Activated T-helper 1 cell treated with anti-CD3 and anti-CD28 coated beads, Interleukin-12 subunit alpha, Interleukin-12 subunit beta, Interleukin-2, Interleukin-4 antibody, amounts not matched to agents 30 ng/mL and 10 ng/mL and 1 ng/mL, durations not matched to agents 14 hours and 24 hours and 36 hours (primary cell): ENCODE measurements around the gene AKR1B15. TPM values are rescaled to one million over a fixed set of nuclear protein-coding genes. Genes with fewer than 3 reads are reported as not detected.
"Not testable (repeated sequence)": the region's sequence is repeated elsewhere in the genome, so short reads cannot be mapped to it uniquely, and the experiment has no call there.

Experiments used
- DNase-seq: peaks from one replicate; pipeline ENCODE4 v3.0.0; 2021; ENCODE audit warnings: low spot score
- H3K27ac Mint-ChIP-seq: one replicate; pipeline ENCODE4 v1.8.0; 2021; ENCODE audit warnings: mild to moderate bottlenecking, mixed read lengths
- H3K27me3 Mint-ChIP-seq: one replicate; pipeline ENCODE4 v1.8.0; 2022; ENCODE audit warnings: mild to moderate bottlenecking, moderate library complexity, mixed read lengths; ENCODE audit not compliant: insufficient read depth
- H3K36me3 Mint-ChIP-seq: one replicate; pipeline ENCODE4 v1.8.0; 2021; ENCODE audit warnings: low read depth, mixed read lengths
- H3K4me1 Mint-ChIP-seq: one replicate; pipeline ENCODE4 v1.8.0; 2021; ENCODE audit warnings: low read depth, mixed read lengths
- H3K4me3 Mint-ChIP-seq: one replicate; pipeline ENCODE4 v1.8.0; 2021; ENCODE audit warnings: mild to moderate bottlenecking, moderate library complexity, mixed read lengths
- H3K9me3 Mint-ChIP-seq: one replicate; pipeline ENCODE4 v1.8.0; 2021; ENCODE audit warnings: mixed read lengths
- intact Hi-C: fragments of 100-400 bp; cut with micrococcal nuclease; formaldehyde crosslinking; loops from one replicate; pipeline ENCODE4 v1.15.1; 2024
- total RNA-seq: library from RNA; stranded (reverse); gene quantifications from 2 replicates; pipeline ENCODE4 v1.2.3, GENCODE V29; 2022

The AKR1B15 gene
- total RNA-seq, 1 donor from 2014 or later, result not detected

DNA sequence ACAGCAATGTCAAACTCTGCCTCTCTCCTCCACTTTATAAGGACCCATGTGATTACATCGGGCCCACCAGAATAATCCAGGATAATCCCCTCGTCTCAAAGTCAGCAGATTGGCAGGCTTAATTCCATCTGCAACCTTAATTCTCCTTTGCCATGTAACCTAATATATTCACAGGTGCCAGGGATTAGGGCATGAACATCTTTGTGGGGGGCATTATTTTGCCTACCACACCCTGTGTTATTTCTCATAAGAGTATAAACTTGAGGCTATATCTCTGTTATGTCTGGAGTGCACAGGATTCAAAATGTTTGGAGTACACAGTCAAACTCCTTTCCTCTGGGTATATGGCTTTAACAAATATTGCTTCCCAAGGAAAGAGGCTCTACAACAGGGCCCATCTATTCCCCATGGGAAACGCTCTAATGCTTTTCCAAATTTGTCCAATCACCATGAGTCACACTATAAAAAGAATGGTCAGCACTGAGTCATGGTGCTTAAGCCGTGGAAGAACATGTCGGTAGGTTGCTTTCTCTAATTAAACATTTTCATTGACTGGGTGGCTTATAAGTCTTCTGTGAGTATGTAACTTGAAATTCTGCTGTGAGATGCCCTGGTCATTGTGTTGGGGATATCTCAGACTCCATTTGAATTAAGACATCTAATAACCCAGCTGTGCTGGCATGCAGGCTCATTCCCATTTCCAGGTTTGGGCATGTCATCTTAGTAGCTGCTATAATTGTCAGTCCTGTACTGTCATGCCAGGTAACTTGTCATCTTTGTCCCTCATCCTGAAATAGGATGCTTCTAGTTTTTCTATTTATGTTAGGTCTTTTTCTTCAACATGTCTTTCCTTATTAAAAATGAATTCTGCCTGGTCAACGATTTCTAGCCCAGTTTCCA is 33.1 kb upstream of the AKR1B15 start:
- Mint-ChIP-seq H3K4me1 (peaks cover 16% of the 10 kb centered on the region), H3K4me3 (no peak overlapping the region), H3K27me3 (peaks cover 12% of the 10 kb centered on the region), H3K36me3 (no peaks in the 10 kb centered on the region), H3K27ac (no peak overlapping the region), H3K9me3 (no peaks in the 10 kb centered on the region)
- DNase-seq, result no peak
- intact Hi-C loops, result loop anchor here (2.0 kb wide), 2 partner anchors 31 to 199 kb away; partner anchors contain the start of gene SLC35B4

DNA sequence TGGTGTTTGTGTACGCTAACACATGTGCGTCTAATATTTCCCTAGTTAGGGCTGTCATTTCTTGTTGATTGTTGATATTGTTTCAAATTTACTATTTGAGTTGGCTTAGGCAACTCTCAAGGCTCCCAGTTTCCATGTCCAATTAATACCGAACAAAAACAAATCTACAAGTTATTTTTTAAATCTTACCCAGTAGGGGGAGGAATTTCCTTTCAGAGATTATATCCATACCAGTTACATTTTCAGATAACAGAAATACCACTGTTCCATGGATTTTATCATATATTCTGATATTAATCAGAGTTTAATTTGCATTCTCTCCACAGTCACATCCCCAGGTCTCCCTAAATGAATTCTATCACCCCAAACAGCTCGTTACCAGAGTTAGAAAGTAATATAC is 28.8 kb upstream of the AKR1B15 start:
- Mint-ChIP-seq H3K4me3 (no peak overlapping the region), H3K27ac (no peak overlapping the region), H3K36me3 (no peaks in the 10 kb centered on the region), H3K4me1 (no peaks in the 10 kb centered on the region), H3K9me3 (no peaks in the 10 kb centered on the region), H3K27me3 (peaks cover 18% of the 10 kb centered on the region)
- intact Hi-C loops, result no loop called here
- DNase-seq, result no peak

DNA sequence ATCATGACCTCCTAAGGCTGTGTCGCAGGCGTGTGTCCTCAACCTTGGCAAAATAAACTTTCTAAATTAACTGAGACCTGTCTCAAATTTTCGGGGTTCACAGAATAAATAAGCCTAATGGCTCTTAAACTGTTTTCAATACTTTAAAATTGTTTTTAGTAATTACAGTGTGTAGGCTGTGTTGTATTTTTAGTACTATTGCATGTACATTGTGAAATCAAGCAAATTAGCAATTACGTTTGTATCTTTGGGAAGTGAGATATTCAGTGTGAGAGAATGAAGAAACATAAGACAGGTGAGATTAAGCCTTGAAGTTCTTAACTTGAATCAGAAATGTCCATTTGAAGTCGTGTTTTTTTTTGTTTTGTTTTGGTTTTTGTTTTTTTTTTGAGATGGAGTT is 26.3 kb upstream of the AKR1B15 start:
- Mint-ChIP-seq H3K36me3 (no peaks in the 10 kb centered on the region), H3K9me3 (no peaks in the 10 kb centered on the region), H3K4me1 (no peaks in the 10 kb centered on the region), H3K27me3 (peaks cover 18% of the 10 kb centered on the region), H3K4me3 (no peak overlapping the region), H3K27ac (no peak overlapping the region)
- intact Hi-C loops, result no loop called here
- DNase-seq, result no peak

DNA sequence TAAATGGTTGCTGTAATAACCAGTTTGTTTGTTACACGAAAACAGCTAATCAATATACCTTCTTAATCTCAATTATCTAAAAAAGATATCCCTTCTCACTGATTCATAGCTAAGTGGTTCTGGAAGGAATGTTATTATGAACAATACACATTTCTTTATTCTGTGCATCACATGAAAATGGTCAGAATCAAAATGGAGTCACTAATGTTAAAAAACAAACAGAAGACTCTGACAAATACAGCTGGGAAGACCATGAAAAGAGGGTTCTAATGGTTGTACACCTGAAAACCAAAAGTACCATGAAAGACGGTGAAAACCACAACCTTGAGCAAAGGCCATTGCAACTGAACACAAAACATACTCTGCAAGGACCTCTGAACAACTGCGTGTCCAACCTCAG is 23.5 kb upstream of the AKR1B15 start:
- H3K9me3 Mint-ChIP-seq, H3K36me3 Mint-ChIP-seq, intact Hi-C loops, DNase-seq, H3K27ac Mint-ChIP-seq, H3K4me1 Mint-ChIP-seq, H3K4me3 Mint-ChIP-seq: not testable (repeated sequence)
- peaks cover 13% of the 10 kb centered on the region for H3K27me3 Mint-ChIP-seq

DNA sequence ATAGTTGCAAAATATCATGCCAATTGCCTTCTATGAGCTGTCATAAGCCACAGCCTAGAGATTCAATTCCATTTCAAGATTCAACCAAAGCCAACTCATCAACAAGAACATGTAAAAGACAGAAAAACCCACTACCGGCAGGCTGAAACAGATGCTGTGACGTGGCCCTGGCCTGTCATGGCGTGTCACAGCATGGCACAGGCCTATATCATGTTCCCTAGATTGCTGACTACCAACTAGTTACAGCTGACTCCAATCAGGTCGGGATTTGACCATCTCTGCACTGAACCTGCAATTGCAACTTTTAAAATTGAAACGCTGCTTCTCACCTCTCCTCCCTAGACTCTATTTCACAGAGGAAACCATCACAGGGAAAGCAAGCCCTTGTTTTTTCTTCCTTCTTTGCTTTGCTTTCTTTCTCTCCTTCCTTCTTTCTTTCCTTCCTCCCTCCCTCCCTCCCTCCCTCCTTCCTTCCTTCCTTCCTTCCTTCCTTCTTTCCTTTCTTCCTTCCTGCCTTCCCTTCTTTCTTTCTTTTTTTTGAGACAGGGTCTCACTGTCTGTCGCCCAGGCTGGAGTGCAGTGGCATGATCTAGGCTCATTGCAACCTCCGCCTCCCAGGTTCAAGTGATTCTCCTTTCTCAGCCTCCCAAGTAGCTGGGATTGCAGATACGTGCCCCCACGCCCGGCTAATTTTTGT is 22.2 kb upstream of the AKR1B15 start:
- H3K4me3 Mint-ChIP-seq, DNase-seq, H3K9me3 Mint-ChIP-seq, H3K4me1 Mint-ChIP-seq, H3K36me3 Mint-ChIP-seq, H3K27ac Mint-ChIP-seq, intact Hi-C loops: not testable (repeated sequence)
- peaks cover 13% of the 10 kb centered on the region for H3K27me3 Mint-ChIP-seq

DNA sequence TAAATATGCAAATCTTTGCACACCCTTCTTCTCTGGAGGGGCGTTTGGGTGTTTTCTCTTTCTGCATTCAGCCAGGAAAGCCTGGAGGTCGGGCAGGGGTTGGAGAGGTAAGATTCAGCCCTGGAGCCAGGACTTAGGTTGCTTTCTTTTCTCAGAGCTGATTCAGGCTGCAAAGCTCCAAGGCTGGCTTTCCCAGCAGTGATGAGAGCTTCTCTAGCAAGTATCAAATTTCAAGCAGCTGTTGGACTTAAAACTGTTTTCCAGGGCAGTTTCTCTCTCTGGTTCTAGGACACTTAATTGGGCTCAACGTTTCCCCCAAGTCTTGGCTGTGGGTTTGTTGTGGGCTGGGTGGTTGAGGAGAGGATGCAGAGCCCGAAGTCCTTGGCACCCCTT is 20.9 kb upstream of the AKR1B15 start:
- DNase-seq, result no peak
- intact Hi-C loops, result no loop called here
- H3K27me3 Mint-ChIP-seq, result peaks cover 10% of the 10 kb centered on the region
- H3K4me1 Mint-ChIP-seq, result no peaks in the 10 kb centered on the region
- no peak overlapping the region for H3K4me3 Mint-ChIP-seq
- H3K36me3 Mint-ChIP-seq, result no peaks in the 10 kb centered on the region
- H3K27ac Mint-ChIP-seq, result no peak overlapping the region
- H3K9me3 Mint-ChIP-seq, result no peaks in the 10 kb centered on the region

DNA sequence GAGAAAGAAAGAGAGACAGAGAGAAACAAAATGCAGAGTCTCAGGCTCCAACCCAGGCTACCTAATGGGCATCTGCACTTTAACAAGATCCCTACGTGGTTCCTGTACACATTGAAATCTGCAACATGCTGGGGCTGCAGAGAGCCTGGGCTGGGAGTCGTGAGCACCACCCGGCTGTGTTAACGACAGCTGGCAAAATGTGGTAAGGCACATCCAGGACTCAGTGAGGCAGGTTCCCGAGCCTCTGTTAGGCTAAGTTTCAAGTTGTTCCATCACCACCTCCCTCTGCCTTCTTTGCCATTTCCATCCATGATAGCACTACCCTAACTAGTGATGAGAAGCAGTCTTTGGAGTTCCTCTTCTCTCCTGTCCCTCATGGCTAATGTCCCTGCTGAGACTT is 20.2 kb upstream of the AKR1B15 start:
- Mint-ChIP-seq H3K36me3 (no peaks in the 10 kb centered on the region), H3K9me3 (no peaks in the 10 kb centered on the region), H3K4me1 (no peaks in the 10 kb centered on the region), H3K27ac (no peak overlapping the region), H3K27me3 (peaks cover 10% of the 10 kb centered on the region), H3K4me3 (no peak overlapping the region)
- intact Hi-C loops, result no loop called here
- DNase-seq, result no peak

DNA sequence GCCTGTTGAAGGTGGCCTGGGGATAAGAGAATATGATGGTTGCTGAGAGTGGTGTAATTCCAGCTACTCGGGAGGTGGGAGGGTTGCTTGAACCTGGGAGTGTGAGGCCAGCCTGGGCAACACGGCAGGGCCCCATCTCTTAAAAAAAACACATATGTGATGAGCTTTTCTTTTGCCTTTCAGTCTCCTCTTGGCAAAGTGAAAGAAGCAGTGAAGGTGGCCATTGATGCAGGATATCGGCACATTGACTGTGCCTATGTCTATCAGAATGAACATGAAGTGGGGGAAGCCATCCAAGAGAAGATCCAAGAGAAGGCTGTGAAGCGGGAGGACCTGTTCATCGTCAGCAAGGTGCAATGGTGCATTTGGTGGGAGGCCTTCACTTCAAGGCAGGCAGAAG is 18.4 kb upstream of the AKR1B15 start:
- peaks cover 8% of the 10 kb centered on the region for H3K27me3 Mint-ChIP-seq
- intact Hi-C loops, result no loop called here
- no peaks in the 10 kb centered on the region for H3K36me3 Mint-ChIP-seq
- no peaks in the 10 kb centered on the region for H3K4me1 Mint-ChIP-seq
- no peak overlapping the region for H3K27ac Mint-ChIP-seq
- DNase-seq, result no peak
- no peak overlapping the region for H3K4me3 Mint-ChIP-seq
- H3K9me3 Mint-ChIP-seq, result no peaks in the 10 kb centered on the region

DNA sequence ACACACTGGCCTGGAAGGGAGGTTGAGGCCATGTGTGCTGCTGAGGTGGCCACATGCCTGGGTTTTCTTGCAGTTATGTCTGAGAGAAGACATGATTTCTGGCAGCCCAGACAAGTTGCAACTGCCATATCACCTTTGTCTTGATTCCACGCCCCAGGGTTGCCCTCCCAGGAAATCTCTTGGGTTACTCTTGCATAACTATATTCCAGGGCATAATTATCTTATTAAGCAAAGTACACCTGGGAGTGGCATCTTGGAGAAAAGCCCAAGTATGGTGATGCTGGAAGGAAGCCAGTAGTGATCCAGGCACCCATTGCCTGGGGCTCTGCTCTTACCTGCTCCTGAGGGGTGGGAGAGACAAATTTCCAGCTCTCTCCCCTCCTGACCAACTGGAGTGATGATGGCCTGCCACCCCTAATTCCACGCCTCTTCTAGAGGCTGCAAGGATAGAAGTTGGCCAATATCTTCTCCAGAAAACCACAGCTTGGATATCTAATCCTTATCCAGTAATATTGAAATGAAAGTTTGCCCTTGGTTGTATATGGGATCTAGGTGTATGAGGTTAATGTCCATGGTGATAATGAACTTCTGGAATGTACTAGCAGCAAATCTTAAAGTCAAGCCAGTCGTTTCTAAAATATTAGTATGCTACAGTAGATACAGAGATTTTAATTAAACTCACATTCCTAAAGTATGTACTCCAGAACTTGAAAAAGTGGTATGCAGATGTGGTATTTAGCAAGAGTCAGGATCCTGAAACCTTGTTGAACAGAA is 16.5 kb upstream of the AKR1B15 start:
- Mint-ChIP-seq H3K4me1 (no peaks in the 10 kb centered on the region), H3K27me3 (peaks cover 8% of the 10 kb centered on the region), H3K27ac (no peak overlapping the region), H3K9me3 (no peaks in the 10 kb centered on the region), H3K36me3 (no peaks in the 10 kb centered on the region), H3K4me3 (no peak overlapping the region)
- intact Hi-C loops, result no loop called here
- no peak for DNase-seq

DNA sequence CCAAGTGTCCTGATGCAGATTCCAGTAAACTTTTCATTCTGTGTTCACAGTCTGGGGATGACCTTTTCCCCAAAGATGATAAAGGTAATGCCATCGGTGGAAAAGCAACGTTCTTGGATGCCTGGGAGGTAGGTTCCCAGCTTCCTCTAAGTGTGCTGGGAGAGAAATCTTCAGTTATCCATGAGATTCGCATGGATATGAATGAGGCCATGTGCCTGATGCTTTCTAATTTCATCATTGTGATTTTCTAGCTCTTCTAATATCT is 16.0 kb upstream of the AKR1B15 start:
- Mint-ChIP-seq H3K27me3 (peaks cover 8% of the 10 kb centered on the region), H3K27ac (no peak overlapping the region), H3K4me3 (no peak overlapping the region), H3K9me3 (no peaks in the 10 kb centered on the region), H3K4me1 (no peaks in the 10 kb centered on the region), H3K36me3 (no peaks in the 10 kb centered on the region)
- intact Hi-C loops, result no loop called here
- no peak for DNase-seq

DNA sequence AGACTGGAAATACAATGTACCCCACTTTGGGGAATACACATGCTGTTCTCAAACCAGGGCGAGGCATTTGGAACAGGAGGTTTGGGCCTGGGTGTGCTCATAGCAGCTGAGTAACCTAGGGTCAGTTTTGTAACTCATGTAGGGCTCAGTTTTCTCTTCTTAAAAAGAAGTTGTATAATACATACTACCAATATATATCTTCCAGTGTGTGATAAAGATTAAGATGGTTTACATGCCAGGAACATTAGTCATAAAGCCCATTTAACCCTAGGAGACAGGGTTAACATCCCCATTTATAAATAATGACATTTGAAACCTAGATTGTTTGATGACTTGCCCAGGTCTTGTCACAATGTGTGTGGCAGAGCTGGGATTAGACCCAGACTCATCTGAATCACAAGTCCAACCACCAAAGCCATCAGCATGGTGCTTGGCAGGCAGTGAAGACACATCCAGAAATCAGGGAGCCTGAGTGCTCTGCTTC is 15.6 kb upstream of the AKR1B15 start:
- intact Hi-C loops, result no loop called here
- DNase-seq, result no peak
- no peaks in the 10 kb centered on the region for H3K36me3 Mint-ChIP-seq
- peaks cover 8% of the 10 kb centered on the region for H3K27me3 Mint-ChIP-seq
- H3K4me3 Mint-ChIP-seq, result no peak overlapping the region
- no peaks in the 10 kb centered on the region for H3K4me1 Mint-ChIP-seq
- H3K9me3 Mint-ChIP-seq, result no peaks in the 10 kb centered on the region
- no peak overlapping the region for H3K27ac Mint-ChIP-seq

DNA sequence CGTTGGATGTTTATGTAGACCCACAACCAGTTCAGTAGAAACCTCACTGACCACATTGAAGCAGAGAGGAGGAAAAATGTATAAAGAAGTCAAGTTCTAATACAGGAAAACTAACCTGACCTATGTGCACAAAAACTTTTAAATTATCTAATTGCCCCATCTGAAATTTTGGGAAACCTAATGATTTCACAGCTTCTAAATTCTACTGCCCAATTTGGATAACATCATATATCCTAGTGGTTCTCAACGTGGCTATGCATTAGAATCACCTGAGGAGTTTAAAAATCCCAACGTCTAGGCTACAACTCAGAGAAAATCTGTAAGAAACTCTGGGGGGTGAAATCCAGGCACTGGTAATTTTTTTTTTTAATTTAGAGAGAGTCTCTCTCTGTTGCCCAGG is 14.3 kb upstream of the AKR1B15 start:
- no peaks in the 10 kb centered on the region for H3K36me3 Mint-ChIP-seq
- no peaks in the 10 kb centered on the region for H3K4me1 Mint-ChIP-seq
- peaks cover 3% of the 10 kb centered on the region for H3K27me3 Mint-ChIP-seq
- no peak overlapping the region for H3K4me3 Mint-ChIP-seq
- DNase-seq, result no peak
- H3K27ac Mint-ChIP-seq, result no peak overlapping the region
- intact Hi-C loops, result no loop called here
- H3K9me3 Mint-ChIP-seq, result no peaks in the 10 kb centered on the region
